Neural cell (in vitro differentiated cells): ENCODE results near the gene IFNK.

Source experiments
- CTCF ChIP-seq: fragments of 450-650 bp; IDR thresholded peaks from 2 replicates; pipeline ENCODE4 v1.5.1; 2014; ENCODE audit warnings: antibody characterized with exemption, mild to moderate bottlenecking, moderate library complexity; ENCODE audit not compliant: poor library complexity, severe bottlenecking
- EZH2 ChIP-seq: fragments of 200-600, 300-800 bp; shearing (Covaris generic), sonication (generic); IDR thresholded peaks from 2 replicates; pipeline ENCODE4 v1.6.1; 2014; ENCODE audit warnings: antibody characterized with exemption, low read length, borderline replicate concordance, mild to moderate bottlenecking; ENCODE audit not compliant: insufficient read depth, poor library complexity, severe bottlenecking
- MXI1 ChIP-seq: fragments of 450-650 bp; conservative IDR thresholded peaks from 2 replicates; pipeline ENCODE4 v1.6.1; 2014; ENCODE audit warnings: antibody characterized with exemption, mild to moderate bottlenecking; ENCODE audit not compliant: poor library complexity, severe bottlenecking

- TF ChIP-seq EZH2 (no peak), MXI1 (no peak), CTCF (no peak)
These were observed 949 bp upstream of the IFNK start for GRCh38 chr9:27523141-27523540.
